Measurements from ENCODE around the gene ADAM10. TPM values are rescaled to one million over a fixed set of nuclear protein-coding genes. Genes with fewer than 3 reads are reported as not detected.

Gene ADAM10
- total RNA-seq, 8 experiments from 2014 or later, result 38.5 to 110 (median 73.6) TPM

- peak in 1 of 8 experiments; percentile 51 for ATAC-seq (replicated peaks in 6 of 8)
- H3K27ac ChIP-seq, result no peak overlapping the region
- 78 to 100% (median 91%) methylated on average over 1 to 2 of the region's 2 CpGs; no CpG with 5 or more reads in 3 of the 10 experiments for WGBS, 10 experiments
- H3K4me3 ChIP-seq, result no peak overlapping the region
- in situ Hi-C loops (cut with MboI; ENCODE audit: low pct_unique_long_range_greater_than_20kb in 2 of 9, low sequenced_read_pairs in 9 of 9, unreplicated experiment in 9 of 9), result no loop called here
- no peaks in the 10 kb centered on the region for H3K4me1 ChIP-seq (replicated peaks in 1 of 2)
Measured at GRCh38 chr15:58678683-58679082, 70.8 kb downstream of the ADAM10 start.

- Histone ChIP-seq H3K27ac (no peak overlapping the region), H3K4me1 (replicated peaks in 1 of 2) (no peaks in the 10 kb centered on the region), H3K4me3 (no peak overlapping the region)
- in situ Hi-C loops (cut with MboI; ENCODE audit: low pct_unique_long_range_greater_than_20kb in 2 of 9, low sequenced_read_pairs in 9 of 9, unreplicated experiment in 9 of 9), result no loop called here
- ATAC-seq (replicated peaks in 6 of 8), result no peak
- 17 to 100% (median 88%) methylated on average over 1 of the region's 1 CpG; no CpG with 5 or more reads in 1 of the 10 experiments for WGBS, 10 experiments
Measured at GRCh38 chr15:58677426-58677825, 72.1 kb downstream of the ADAM10 start.

GRCh38 chr15:58676766-58677165 is 72.7 kb downstream of the ADAM10 start:
- Histone ChIP-seq H3K27ac (no peak overlapping the region), H3K4me1 (replicated peaks in 1 of 2) (no peaks in the 10 kb centered on the region), H3K4me3 (no peak overlapping the region)
- in situ Hi-C loops (cut with MboI; ENCODE audit: low pct_unique_long_range_greater_than_20kb in 2 of 9, low sequenced_read_pairs in 9 of 9, unreplicated experiment in 9 of 9), result no loop called here
- ATAC-seq (replicated peaks in 6 of 8), result no peak
- 75 to 100% (median 90%) methylated on average over 1 to 4 of the region's 4 CpGs for WGBS, 10 experiments

GRCh38 chr15:58671186-58671585 is 78.3 kb downstream of the ADAM10 start:
- Histone ChIP-seq H3K27ac (no peak overlapping the region), H3K4me3 (no peak overlapping the region), H3K4me1 (replicated peaks in 1 of 2) (peaks cover 18 to 20% of the 10 kb centered on the region in 2 donors)
- ATAC-seq (replicated peaks in 6 of 8), result no peak
- 92 to 100% (median 100%) methylated on average over 1 to 2 of the region's 2 CpGs; no CpG with 5 or more reads in 4 of the 10 experiments for WGBS, 10 experiments
- in situ Hi-C loops (cut with MboI; ENCODE audit: low pct_unique_long_range_greater_than_20kb in 2 of 9, low sequenced_read_pairs in 9 of 9, unreplicated experiment in 9 of 9), result no loop called here

- Histone ChIP-seq H3K4me3 (no peak overlapping the region), H3K27ac (no peak overlapping the region), H3K4me1 (replicated peaks in 1 of 2) (peaks cover 18 to 23% of the 10 kb centered on the region in 2 donors)
- in situ Hi-C loops (cut with MboI; ENCODE audit: low pct_unique_long_range_greater_than_20kb in 2 of 9, low sequenced_read_pairs in 9 of 9, unreplicated experiment in 9 of 9), result no loop called here
- WGBS, 10 experiments, result 70 to 100% (median 83%) methylated on average over 1 of the region's 1 CpG; no CpG with 5 or more reads in 3 of the 10 experiments
- no peak for ATAC-seq (replicated peaks in 6 of 8)
Measured at GRCh38 chr15:58669108-58669507, 80.4 kb downstream of the ADAM10 start.

GRCh38 chr15:58666957-58667356 is 82.5 kb downstream of the ADAM10 start:
- in situ Hi-C loops (cut with MboI; ENCODE audit: low pct_unique_long_range_greater_than_20kb in 2 of 9, low sequenced_read_pairs in 9 of 9, unreplicated experiment in 9 of 9), result no loop called here
- no peak overlapping the region for H3K4me3 ChIP-seq
- H3K27ac ChIP-seq, result no peak overlapping the region
- peak; percentile 59 to 92 (median 78) for ATAC-seq (replicated peaks in 6 of 8)
- 0 to 40% (median 14%) methylated on average over 1 of the region's 1 CpG; no CpG with 5 or more reads in 3 of the 10 experiments for WGBS, 10 experiments
- peaks cover 18 to 23% of the 10 kb centered on the region in 2 donors for H3K4me1 ChIP-seq (replicated peaks in 1 of 2)

- H3K27ac ChIP-seq, result no peak overlapping the region
- WGBS, 10 experiments, result 62 to 100% (median 98%) methylated on average over 1 to 2 of the region's 2 CpGs; no CpG with 5 or more reads in 1 of the 10 experiments
- in situ Hi-C loops (cut with MboI; ENCODE audit: low pct_unique_long_range_greater_than_20kb in 2 of 9, low sequenced_read_pairs in 9 of 9, unreplicated experiment in 9 of 9), result no loop called here
Measured at GRCh38 chr15:58665672-58666071, 83.8 kb downstream of the ADAM10 start.

GRCh38 chr15:58650102-58650501 is 99.4 kb downstream of the ADAM10 start:
- no peak overlapping the region for H3K27ac ChIP-seq
- no peak for ATAC-seq (replicated peaks in 6 of 8)
- in situ Hi-C loops (cut with MboI; ENCODE audit: low pct_unique_long_range_greater_than_20kb in 2 of 9, low sequenced_read_pairs in 9 of 9, unreplicated experiment in 9 of 9), result no loop called here
- no peak overlapping the region for H3K4me3 ChIP-seq
- H3K4me1 ChIP-seq (replicated peaks in 1 of 2), result no peaks in the 10 kb centered on the region

More at GRCh38 chr15:58665672-58666071, 83.8 kb downstream of the ADAM10 start:
- ATAC-seq (replicated peaks in 6 of 8), result no peak
- no peak overlapping the region for H3K4me3 ChIP-seq
- H3K4me1 ChIP-seq (replicated peaks in 1 of 2), result peaks cover 18 to 23% of the 10 kb centered on the region in 2 donors

GRCh38 chr15:58649175-58649574 is 100.3 kb downstream of the ADAM10 start:
- Histone ChIP-seq H3K27ac (no peak overlapping the region), H3K4me3 (no peak overlapping the region), H3K4me1 (replicated peaks in 1 of 2) (no peaks in the 10 kb centered on the region)
- WGBS, 10 experiments, result 88 to 100% (median 100%) methylated on average over 1 to 2 of the region's 2 CpGs; no CpG with 5 or more reads in 1 of the 10 experiments
- ATAC-seq (replicated peaks in 6 of 8), result no peak
- in situ Hi-C loops (cut with MboI; ENCODE audit: low pct_unique_long_range_greater_than_20kb in 2 of 9, low sequenced_read_pairs in 9 of 9, unreplicated experiment in 9 of 9), result no loop called here

GRCh38 chr15:58643996-58644395 is 105.5 kb downstream of the ADAM10 start:
- Histone ChIP-seq H3K4me3 (no peak overlapping the region), H3K4me1 (replicated peaks in 1 of 2) (no peaks in the 10 kb centered on the region), H3K27ac (no peak overlapping the region)
- WGBS, 10 experiments, result 65 to 100% (median 87%) methylated on average over 2 to 5 of the region's 5 CpGs; no CpG with 5 or more reads in 1 of the 10 experiments
- in situ Hi-C loops (cut with MboI; ENCODE audit: low pct_unique_long_range_greater_than_20kb in 2 of 9, low sequenced_read_pairs in 9 of 9, unreplicated experiment in 9 of 9), result no loop called here
- no peak for ATAC-seq (replicated peaks in 6 of 8)

- no peak overlapping the region for H3K4me3 ChIP-seq
- in situ Hi-C loops (cut with MboI; ENCODE audit: low pct_unique_long_range_greater_than_20kb in 2 of 9, low sequenced_read_pairs in 9 of 9, unreplicated experiment in 9 of 9), result no loop called here
- H3K4me1 ChIP-seq (replicated peaks in 1 of 2), result no peaks in the 10 kb centered on the region
- WGBS, 10 experiments, result 60 to 100% (median 86%) methylated on average over 1 to 4 of the region's 4 CpGs
- no peak for ATAC-seq (replicated peaks in 6 of 8)
- H3K27ac ChIP-seq, result no peak overlapping the region
Measured at GRCh38 chr15:58641660-58642059, 107.8 kb downstream of the ADAM10 start.

GRCh38 chr15:58639992-58640391 is 109.5 kb downstream of the ADAM10 start:
- WGBS, 10 experiments, result 80 to 100% (median 100%) methylated on average over 1 of the region's 1 CpG; no CpG with 5 or more reads in 3 of the 10 experiments
- Histone ChIP-seq H3K4me1 (replicated peaks in 1 of 2) (no peaks in the 10 kb centered on the region), H3K4me3 (no peak overlapping the region), H3K27ac (no peak overlapping the region)
- in situ Hi-C loops (cut with MboI; ENCODE audit: low pct_unique_long_range_greater_than_20kb in 2 of 9, low sequenced_read_pairs in 9 of 9, unreplicated experiment in 9 of 9), result no loop called here
- no peak for ATAC-seq (replicated peaks in 6 of 8)

GRCh38 chr15:58639002-58639756 is 110.3 kb downstream of the ADAM10 start:
- H3K4me3 ChIP-seq, result no peak overlapping the region
- no peak for ATAC-seq (replicated peaks in 6 of 8)
- WGBS, 10 experiments, result 88 to 100% (median 100%) methylated on average over 1 to 2 of the region's 2 CpGs
- H3K4me1 ChIP-seq (replicated peaks in 1 of 2), result no peaks in the 10 kb centered on the region
- no peak overlapping the region for H3K27ac ChIP-seq
- in situ Hi-C loops (cut with MboI; ENCODE audit: low pct_unique_long_range_greater_than_20kb in 2 of 9, low sequenced_read_pairs in 9 of 9, unreplicated experiment in 9 of 9), result no loop called here

- WGBS, 10 experiments, result 87 to 100% (median 93%) methylated on average over 2 of the region's 2 CpGs
- no peaks in the 10 kb centered on the region for H3K4me1 ChIP-seq (replicated peaks in 1 of 2)
- H3K27ac ChIP-seq, result no peak overlapping the region
- H3K4me3 ChIP-seq, result no peak overlapping the region
- in situ Hi-C loops (cut with MboI; ENCODE audit: low pct_unique_long_range_greater_than_20kb in 2 of 9, low sequenced_read_pairs in 9 of 9, unreplicated experiment in 9 of 9), result no loop called here
- no peak for ATAC-seq (replicated peaks in 6 of 8)
Measured at GRCh38 chr15:58632789-58633188, 116.7 kb downstream of the ADAM10 start.

Data from motor neuron (in vitro differentiated cells).